HEK293 (cell line): Measurements from ENCODE around the gene CPA2.

Experiments used
- CTCF ChIA-PET: fragments of 350-600 bp; formaldehyde crosslinking; extraction: SDS; loops from one replicate; lab custom pipeline; 2021; ENCODE audit warnings: antibody characterized with exemption; lab: Yijun Ruan, JAX
- POLR2A ChIA-PET: fragments of 300-600 bp; formaldehyde crosslinking; extraction: SDS; loops from one replicate; lab custom pipeline; 2020; ENCODE audit warnings: antibody characterized with exemption, inconsistent platforms; lab: Yijun Ruan, JAX
- H3K27ac ChIP-seq: fragments of 200-500 bp; sonication (Bioruptor generic); 2 replicates; pipeline ENCODE4 v1.5.1; 2014; ENCODE audit warnings: low read depth, low read length, control low read depth, inconsistent platforms; ENCODE audit errors: extremely low read depth
- H3K36me3 ChIP-seq, 2 experiments: fragments of 200-500 bp in 1 of 2; sonication (Bioruptor generic) in 1 of 2; 1 replicate in 1 of 2; 2 replicates in 1 of 2; pipeline ENCODE4 v1.5.1; 2014 to 2017; ENCODE audit warnings: inconsistent platforms in 2 of 2, low read length in 2 of 2; ENCODE audit not compliant: control insufficient read depth in 2 of 2, insufficient read depth in 1 of 2
- H3K4me1 ChIP-seq: fragments of 200-500 bp; sonication (Bioruptor generic); 2 replicates; pipeline ENCODE4 v1.5.1; 2014; ENCODE audit warnings: mild to moderate bottlenecking, low read length, inconsistent platforms; ENCODE audit not compliant: control insufficient read depth, insufficient read depth
- H3K4me3 ChIP-seq: 2 replicates; pipeline ENCODE4 v1.5.1; 2011; ENCODE audit warnings: low read depth, mild to moderate bottlenecking, control low read depth, low read length, moderate library complexity
- H3K9me3 ChIP-seq: fragments of 200-500 bp; sonication (Bioruptor generic); 2 replicates; pipeline ENCODE4 v1.5.1; 2014; ENCODE audit warnings: low read depth, low read length, inconsistent platforms; ENCODE audit not compliant: control insufficient read depth, insufficient read depth
- GLI2 ChIP-seq: fragments of 450-650 bp; formaldehyde crosslinking; IDR thresholded peaks from 2 replicates; pipeline ENCODE4; 2017; ENCODE audit warnings: missing biosample characterization, missing genetic modification characterization, low read depth, borderline replicate concordance
- GLIS2 ChIP-seq: fragments of 450-650 bp; formaldehyde crosslinking; IDR thresholded peaks from 2 replicates; pipeline ENCODE4 v1.5.1; 2016; ENCODE audit warnings: missing biosample characterization, missing genetic modification characterization
- HIC1 ChIP-seq: fragments of 450-650 bp; formaldehyde crosslinking; IDR thresholded peaks from 2 replicates; pipeline ENCODE4 v1.5.1; 2016; ENCODE audit warnings: missing biosample characterization, missing genetic modification characterization
- HOXA7 ChIP-seq: sonication (generic); formaldehyde crosslinking; IDR thresholded peaks from 2 replicates; pipeline ENCODE4 v1.8.1; 2022; ENCODE audit warnings: missing genetic modification reagents, borderline replicate concordance
- IKZF3 ChIP-seq: fragments of 450-650 bp; IDR thresholded peaks from 2 replicates; pipeline ENCODE4 v1.5.0; 2018; ENCODE audit warnings: missing biosample characterization, mild to moderate bottlenecking, missing genetic modification characterization, moderate library complexity
- PRDM4 ChIP-seq: fragments of 450-650 bp; formaldehyde crosslinking; IDR thresholded peaks from 2 replicates; pipeline ENCODE4 v1.5.1; 2017; ENCODE audit warnings: missing biosample characterization, missing genetic modification characterization
- ZBTB21 ChIP-seq: fragments of 450-650 bp; formaldehyde crosslinking; IDR thresholded peaks from 2 replicates; pipeline ENCODE4 v1.5.1; 2017; ENCODE audit warnings: missing biosample characterization, missing genetic modification characterization
- ZBTB6 ChIP-seq: fragments of 450-650 bp; formaldehyde crosslinking; IDR thresholded peaks from 2 replicates; pipeline ENCODE4 v1.5.1; 2017; ENCODE audit warnings: missing biosample characterization, missing genetic modification characterization
- ZBTB7A ChIP-seq: fragments of 450-650 bp; formaldehyde crosslinking; IDR thresholded peaks from 2 replicates; pipeline ENCODE4 v1.5.1; 2016; ENCODE audit warnings: low read depth, missing biosample characterization, missing genetic modification characterization
- ZNF132 ChIP-seq: fragments of 450-650 bp; formaldehyde crosslinking; IDR thresholded peaks from 2 replicates; pipeline ENCODE4 v1.5.1; 2017; ENCODE audit warnings: missing biosample characterization, missing genetic modification characterization, borderline replicate concordance
- ZNF169 ChIP-seq: fragments of 450-650 bp; formaldehyde crosslinking; IDR thresholded peaks from 2 replicates; pipeline ENCODE4 v1.5.1; 2016; ENCODE audit warnings: missing biosample characterization, missing genetic modification characterization
- ZNF335 ChIP-seq: fragments of 450-650 bp; formaldehyde crosslinking; conservative IDR thresholded peaks from 2 replicates; pipeline ENCODE4 v1.5.1; 2016; ENCODE audit warnings: missing biosample characterization, missing genetic modification characterization
- ZNF423 ChIP-seq: fragments of 450-650 bp; formaldehyde crosslinking; IDR thresholded peaks from 2 replicates; pipeline ENCODE4 v1.5.1; 2016; ENCODE audit warnings: missing biosample characterization, missing genetic modification characterization
- ZNF488 ChIP-seq: fragments of 450-650 bp; formaldehyde crosslinking; IDR thresholded peaks from 2 replicates; pipeline ENCODE4 v1.5.1; 2016; ENCODE audit warnings: missing biosample characterization, missing genetic modification characterization
- ZNF529 ChIP-seq: fragments of 450-650 bp; formaldehyde crosslinking; IDR thresholded peaks from 2 replicates; pipeline ENCODE4 v1.5.1; 2017; ENCODE audit warnings: missing genetic modification characterization, missing biosample characterization; ENCODE audit not compliant: insufficient replicate concordance
- ZNF561 ChIP-seq: fragments of 450-650 bp; IDR thresholded peaks from 2 replicates; pipeline ENCODE4 v1.5.1; 2018; ENCODE audit warnings: missing biosample characterization, missing genetic modification characterization, borderline replicate concordance
- ZNF585B ChIP-seq: fragments of 450-650 bp; formaldehyde crosslinking; IDR thresholded peaks from 2 replicates; pipeline ENCODE4 v1.5.1; 2016; ENCODE audit warnings: missing biosample characterization, missing genetic modification characterization
- ZNF701 ChIP-seq: fragments of 450-650 bp; formaldehyde crosslinking; IDR thresholded peaks from 2 replicates; pipeline ENCODE4 v1.5.1; 2016; ENCODE audit warnings: missing biosample characterization, missing genetic modification characterization
- ZNF747 ChIP-seq: fragments of 450-650 bp; formaldehyde crosslinking; IDR thresholded peaks from 2 replicates; pipeline ENCODE4 v1.5.1; 2016; ENCODE audit warnings: missing biosample characterization, missing genetic modification characterization

CPA2 gene

GRCh38 chr7:130266258-130266960 lies at the start of gene CPA2:
Gene CPA2 (plus strand): TSS chr7:130266863. CDS start chr7:130266882, 19 bp downstream.
- ChIA-PET POLR2A (no interaction called here), CTCF (interaction anchor here (1.3 kb wide), 1 partner anchor 23 kb away, joined by 3 read pairs; no protein-coding TSS in a partner anchor)
- H3K36me3 ChIP-seq: no peaks in the 10 kb centered on the region
- H3K9me3 ChIP-seq: no peaks in the 10 kb centered on the region
- no peaks in the 10 kb centered on the region for H3K4me1 ChIP-seq
- TF ChIP-seq ZNF132 (tag by site-specific recombination) (no peak), ZNF701 (tag by site-specific recombination) (no peak), ZBTB21 (tag by site-specific recombination) (no peak), ZNF585B (no peak), ZNF529 (tag by site-specific recombination) (no peak), HIC1 (tag by site-specific recombination) (no peak), ZNF747 (no peak), HOXA7 (CRISPR knock-in tag) (no peak), ZBTB7A (no peak), IKZF3 (tag by site-specific recombination) (no peak), ZBTB6 (tag by site-specific recombination) (no peak), ZNF335 (tag by site-specific recombination) (no peak), ZNF561 (tag by site-specific recombination) (no peak), GLIS2 (tag by site-specific recombination) (no peak), ZNF169 (tag by site-specific recombination) (no peak), GLI2 (no peak), ZNF423 (tag by site-specific recombination) (no peak), PRDM4 (tag by site-specific recombination) (no peak), ZNF488 (tag by site-specific recombination) (no peak)
- no peak within 1 kb of the TSS for H3K27ac ChIP-seq
- no peak within 1 kb of the TSS for H3K4me3 ChIP-seq
